ENCODE measurements around the gene RBM4B.
A peak's percentile ranks its signal among the peaks of the same experiment; 100 is the strongest.

RBM4B gene

GRCh38 chr11:66684635-66685034 is 6.9 kb upstream of the RBM4B start:
- Histone ChIP-seq H3K23ac (ENCODE audit: low read length) (no peak overlapping the region), H3K9ac (ENCODE audit: low read length) (no peak overlapping the region), H2BK12ac (ENCODE audit: low read length) (no peak overlapping the region), H2AFZ (ENCODE audit: insufficient read depth, low read length, poor library complexity) (no peak overlapping the region), H4K91ac (ENCODE audit: low read depth, low read length) (no peak overlapping the region), H2BK120ac (ENCODE audit: insufficient read depth, low read length, poor library complexity) (no peak overlapping the region), H3K4me1 (ENCODE audit: control insufficient read depth in 1 of 2, insufficient read depth in 2 of 2, low read length in 2 of 2) (peaks cover 21 to 24% of the 10 kb centered on the region in 2 experiments), H3K4ac (ENCODE audit: low read depth, low read length) (no peak overlapping the region), H3K18ac (ENCODE audit: low read length) (no peak overlapping the region), H3K4me2 (ENCODE audit: low read length) (no peak overlapping the region), H3K79me1 (ENCODE audit: low read length) (peaks cover 11% of the 10 kb centered on the region), H3K4me3 (ENCODE audit: low read depth, low read length) (no peak overlapping the region), H3K36me3 (ENCODE audit: control insufficient read depth in 1 of 2, insufficient read depth in 2 of 2, low read length in 2 of 2) (peaks cover 0 to 9% of the 10 kb centered on the region in 2 experiments), H4K12ac (ENCODE audit: low read depth, low read length) (no peak overlapping the region), H2BK5ac (ENCODE audit: low read depth, low read length, poor library complexity) (peak overlapping the region; percentile 23), H4K8ac (ENCODE audit: low read depth, low read length) (no peak overlapping the region), H3K27ac (ENCODE audit: low read depth, low read length) (no peak overlapping the region), H3K9me3 (ENCODE audit: insufficient read depth, low read depth, low read length) (no peaks in the 10 kb centered on the region), H2AK5ac (ENCODE audit: low read length) (no peak overlapping the region), H3K79me2 (ENCODE audit: control insufficient read depth, insufficient read depth, low read length, poor library complexity) (peaks cover 3% of the 10 kb centered on the region), H3K14ac (ENCODE audit: low read length) (no peak overlapping the region), H3K27me3 (ENCODE audit: insufficient read depth, low read length) (no peaks in the 10 kb centered on the region)
- DNase-seq, result no peak
- WGBS (ENCODE audit: extremely low coverage, insufficient coverage, insufficient read length), result no CpG with 5 or more reads among the region's 2 CpGs

DNA sequence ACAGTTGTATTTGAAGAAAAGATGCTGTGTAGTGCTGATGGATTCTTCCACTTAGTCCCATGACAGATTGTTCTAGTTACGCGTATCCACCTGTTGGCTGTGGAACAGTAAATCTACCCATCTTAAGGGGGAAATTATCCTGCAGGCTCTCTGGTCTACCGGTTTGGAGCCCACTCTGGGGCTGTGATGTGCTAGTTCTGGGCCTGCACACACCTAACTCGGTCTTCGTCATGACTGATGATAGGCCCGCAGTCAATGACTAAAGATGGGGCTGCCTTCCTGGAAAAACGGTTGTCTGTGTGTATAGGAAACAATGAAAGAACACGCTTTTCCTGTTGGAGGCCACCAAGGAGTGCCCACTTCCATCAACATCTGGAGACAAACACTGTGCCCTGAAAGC is 6.2 kb upstream of the RBM4B start:
- Histone ChIP-seq H2AFZ (ENCODE audit: insufficient read depth, low read length, poor library complexity) (no peak overlapping the region), H3K27ac (ENCODE audit: low read depth, low read length) (no peak overlapping the region), H3K14ac (ENCODE audit: low read length) (no peak overlapping the region), H3K18ac (ENCODE audit: low read length) (no peak overlapping the region), H3K4me2 (ENCODE audit: low read length) (no peak overlapping the region), H4K91ac (ENCODE audit: low read depth, low read length) (no peak overlapping the region), H3K27me3 (ENCODE audit: insufficient read depth, low read length) (no peaks in the 10 kb centered on the region), H3K79me1 (ENCODE audit: low read length) (peaks cover 11% of the 10 kb centered on the region), H4K8ac (ENCODE audit: low read depth, low read length) (no peak overlapping the region), H3K4me3 (ENCODE audit: low read depth, low read length) (no peak overlapping the region), H3K23ac (ENCODE audit: low read length) (no peak overlapping the region), H2BK120ac (ENCODE audit: insufficient read depth, low read length, poor library complexity) (no peak overlapping the region), H3K9ac (ENCODE audit: low read length) (no peak overlapping the region), H3K36me3 (ENCODE audit: control insufficient read depth in 1 of 2, insufficient read depth in 2 of 2, low read length in 2 of 2) (peaks cover 0 to 7% of the 10 kb centered on the region in 2 experiments), H2BK5ac (ENCODE audit: low read depth, low read length, poor library complexity) (no peak overlapping the region), H2AK5ac (ENCODE audit: low read length) (no peak overlapping the region), H3K79me2 (ENCODE audit: control insufficient read depth, insufficient read depth, low read length, poor library complexity) (peaks cover 3% of the 10 kb centered on the region), H3K4me1 (ENCODE audit: control insufficient read depth in 1 of 2, insufficient read depth in 2 of 2, low read length in 2 of 2) (peaks cover 23 to 24% of the 10 kb centered on the region in 2 experiments), H2BK12ac (ENCODE audit: low read length) (no peak overlapping the region), H3K4ac (ENCODE audit: low read depth, low read length) (no peak overlapping the region), H3K9me3 (ENCODE audit: insufficient read depth, low read depth, low read length) (no peaks in the 10 kb centered on the region), H4K12ac (ENCODE audit: low read depth, low read length) (no peak overlapping the region)
- no peak for DNase-seq
- WGBS (ENCODE audit: extremely low coverage, insufficient coverage, insufficient read length), result no CpG with 5 or more reads among the region's 8 CpGs

- no peak overlapping the region for H3K18ac ChIP-seq (ENCODE audit: low read length)
- peaks cover 14% of the 10 kb centered on the region for H3K79me1 ChIP-seq (ENCODE audit: low read length)
- no peak overlapping the region for H3K4me2 ChIP-seq (ENCODE audit: low read length)
- no peak overlapping the region for H2AK5ac ChIP-seq (ENCODE audit: low read length)
- no peak overlapping the region for H3K4me3 ChIP-seq (ENCODE audit: low read depth, low read length)
- no peak overlapping the region for H2BK5ac ChIP-seq (ENCODE audit: low read depth, low read length, poor library complexity)
- no peaks in the 10 kb centered on the region for H3K27me3 ChIP-seq (ENCODE audit: insufficient read depth, low read length)
- H3K9ac ChIP-seq (ENCODE audit: low read length), result no peak overlapping the region
- H2BK12ac ChIP-seq (ENCODE audit: low read length), result no peak overlapping the region
- no peak overlapping the region for H3K23ac ChIP-seq (ENCODE audit: low read length)
- no peaks in the 10 kb centered on the region for H3K9me3 ChIP-seq (ENCODE audit: insufficient read depth, low read depth, low read length)
- H4K12ac ChIP-seq (ENCODE audit: low read depth, low read length), result no peak overlapping the region
- H3K4me1 ChIP-seq (ENCODE audit: control insufficient read depth in 1 of 2, insufficient read depth in 2 of 2, low read length in 2 of 2), result peaks cover 21 to 22% of the 10 kb centered on the region in 2 experiments
- no peak overlapping the region for H3K27ac ChIP-seq (ENCODE audit: low read depth, low read length)
- no peak for DNase-seq
- no CpG with 5 or more reads among the region's 7 CpGs for WGBS (ENCODE audit: extremely low coverage, insufficient coverage, insufficient read length)
- peaks cover 9% of the 10 kb centered on the region for H3K79me2 ChIP-seq (ENCODE audit: control insufficient read depth, insufficient read depth, low read length, poor library complexity)
- H4K8ac ChIP-seq (ENCODE audit: low read depth, low read length), result no peak overlapping the region
- no peak overlapping the region for H4K91ac ChIP-seq (ENCODE audit: low read depth, low read length)
- H3K14ac ChIP-seq (ENCODE audit: low read length), result no peak overlapping the region
- H2BK120ac ChIP-seq (ENCODE audit: insufficient read depth, low read length, poor library complexity), result no peak overlapping the region
- no peaks in the 10 kb centered on the region for H3K36me3 ChIP-seq (ENCODE audit: control insufficient read depth in 1 of 2, insufficient read depth in 2 of 2, low read length in 2 of 2)
- no peak overlapping the region for H3K4ac ChIP-seq (ENCODE audit: low read depth, low read length)
- no peak overlapping the region for H2AFZ ChIP-seq (ENCODE audit: insufficient read depth, low read length, poor library complexity)
Observed at GRCh38 chr11:66680966-66681645, 3.4 kb upstream of the RBM4B start.

DNA sequence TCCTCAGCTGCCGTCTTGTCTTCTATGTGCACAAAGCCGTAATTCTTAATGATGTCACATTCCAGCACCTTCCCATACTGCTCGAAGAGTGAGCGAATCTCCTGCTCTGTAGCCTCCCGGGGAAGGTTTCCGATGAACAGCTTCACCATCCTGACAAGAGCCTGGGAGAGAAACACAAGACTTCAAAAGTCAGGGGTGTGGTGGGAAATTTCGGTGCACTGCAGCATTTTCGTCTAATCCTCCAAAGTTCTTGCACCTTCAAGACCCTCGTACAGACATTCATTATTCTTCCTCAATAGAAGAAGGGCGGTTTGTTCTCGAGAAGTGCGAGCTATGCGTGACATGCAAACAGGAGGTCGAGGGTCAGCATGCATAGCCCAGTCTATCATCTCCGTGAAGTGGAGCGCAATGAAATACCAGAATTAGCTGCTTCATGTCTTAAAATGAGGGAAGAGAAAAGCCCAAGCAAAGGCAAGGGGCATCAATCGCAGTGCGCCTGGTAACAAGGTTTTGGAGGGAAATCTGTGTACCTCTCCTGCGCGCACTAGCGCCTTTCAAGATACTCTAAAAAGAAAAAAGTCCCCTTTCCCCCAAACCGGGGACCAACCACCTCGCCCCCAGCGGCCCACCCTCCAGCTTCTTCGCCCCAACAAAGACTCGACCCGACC is 622 bp downstream of the RBM4B start:
- no peak overlapping the region for H2BK12ac ChIP-seq (ENCODE audit: low read length)
- peaks cover 9% of the 10 kb centered on the region in 2 experiments for H3K4me1 ChIP-seq (ENCODE audit: control insufficient read depth in 1 of 2, insufficient read depth in 2 of 2, low read length in 2 of 2)
- H4K12ac ChIP-seq (ENCODE audit: low read depth, low read length), result peak overlapping the region; percentile 45
- DNase-seq, result no peak
- H3K4ac ChIP-seq (ENCODE audit: low read depth, low read length), result peak overlapping the region; percentile 53
- H3K23ac ChIP-seq (ENCODE audit: low read length), result no peak overlapping the region
- peak overlapping the region; percentile 3 for H2BK120ac ChIP-seq (ENCODE audit: insufficient read depth, low read length, poor library complexity)
- peak overlapping the region; percentile 87 for H3K4me2 ChIP-seq (ENCODE audit: low read length)
- H3K9ac ChIP-seq (ENCODE audit: low read length), result peak overlapping the region; percentile 94
- peaks cover 5% of the 10 kb centered on the region for H3K79me2 ChIP-seq (ENCODE audit: control insufficient read depth, insufficient read depth, low read length, poor library complexity)
- peak overlapping the region; percentile 82 for H3K4me3 ChIP-seq (ENCODE audit: low read depth, low read length)
- H3K27me3 ChIP-seq (ENCODE audit: insufficient read depth, low read length), result no peaks in the 10 kb centered on the region
- peak overlapping the region; percentile 87 for H4K8ac ChIP-seq (ENCODE audit: low read depth, low read length)
- peaks cover 10% of the 10 kb centered on the region for H3K79me1 ChIP-seq (ENCODE audit: low read length)
- peak overlapping the region; percentile 86 for H2AK5ac ChIP-seq (ENCODE audit: low read length)
- H3K18ac ChIP-seq (ENCODE audit: low read length), result peak overlapping the region; percentile 19
- H2AFZ ChIP-seq (ENCODE audit: insufficient read depth, low read length, poor library complexity), result peak overlapping the region; percentile 28
- H3K27ac ChIP-seq (ENCODE audit: low read depth, low read length), result peak overlapping the region; percentile 90
- peak overlapping the region; percentile 10 for H3K14ac ChIP-seq (ENCODE audit: low read length)
- WGBS (ENCODE audit: extremely low coverage, insufficient coverage, insufficient read length), result no CpG with 5 or more reads among the region's 27 CpGs
- peak overlapping the region; percentile 95 for H4K91ac ChIP-seq (ENCODE audit: low read depth, low read length)
- no peaks in the 10 kb centered on the region for H3K9me3 ChIP-seq (ENCODE audit: insufficient read depth, low read depth, low read length)
- H2BK5ac ChIP-seq (ENCODE audit: low read depth, low read length, poor library complexity), result no peak overlapping the region
- H3K36me3 ChIP-seq (ENCODE audit: control insufficient read depth in 1 of 2, insufficient read depth in 2 of 2, low read length in 2 of 2), result peaks cover 0 to 2% of the 10 kb centered on the region in 2 experiments

All from trophoblast cell (in vitro differentiated cells and primary cell).